Ishikawa (cell line): ENCODE data around the gene SLC1A2.

Experiments used
- CEBPB ChIP-seq: IDR thresholded peaks from 2 replicates; pipeline ENCODE4 v1.6.1; 2012
- CREB1 ChIP-seq: IDR thresholded peaks from 2 replicates; pipeline ENCODE4 v1.6.1; 2012; ENCODE audit warnings: low read depth
- EGR1 ChIP-seq: IDR thresholded peaks from 2 replicates; pipeline ENCODE4 v1.6.1; 2012
- EP300 ChIP-seq: IDR thresholded peaks from 2 replicates; pipeline ENCODE4 v1.6.1; 2012; ENCODE audit warnings: borderline replicate concordance
- FOXM1 ChIP-seq: IDR thresholded peaks from 2 replicates; pipeline ENCODE4 v1.6.1; 2012; ENCODE audit warnings: low read depth, borderline replicate concordance
- MAX ChIP-seq: IDR thresholded peaks from 2 replicates; pipeline ENCODE4 v1.6.1; 2012
- NFIC ChIP-seq: IDR thresholded peaks from 2 replicates; pipeline ENCODE4 v1.6.1; 2012
- RAD21 ChIP-seq: IDR thresholded peaks from 2 replicates; pipeline ENCODE4 v1.6.1; 2012; ENCODE audit warnings: low read depth
- REST ChIP-seq: IDR thresholded peaks from 2 replicates; pipeline ENCODE4 v1.6.1; 2012; ENCODE audit warnings: low read depth, mild to moderate bottlenecking
- TAF1 ChIP-seq: IDR thresholded peaks from 2 replicates; pipeline ENCODE4 v1.6.1; 2012; ENCODE audit warnings: low read depth, mild to moderate bottlenecking
- TCF12 ChIP-seq: IDR thresholded peaks from 2 replicates; pipeline ENCODE4 v1.6.1; 2012; ENCODE audit warnings: low read depth
- TEAD4 ChIP-seq: IDR thresholded peaks from 2 replicates; pipeline ENCODE4 v1.6.1; 2012
- USF1 ChIP-seq: IDR thresholded peaks from 2 replicates; pipeline ENCODE4 v1.6.1; 2012
- YY1 ChIP-seq: IDR thresholded peaks from 2 replicates; pipeline ENCODE4 v1.6.1; 2012; ENCODE audit warnings: low read depth
- ZBTB7A ChIP-seq: IDR thresholded peaks from 2 replicates; pipeline ENCODE4 v1.6.1; 2012; ENCODE audit warnings: low read depth

Gene SLC1A2

GRCh38 chr11:35287344-35287890 is 131.9 kb downstream of the SLC1A2 start:
- TF ChIP-seq TEAD4 (no peak), EGR1 (no peak), FOXM1 (no peak), NFIC (no peak), TCF12 (no peak), RAD21 (no peak), CEBPB (no peak)

- TF ChIP-seq CEBPB (no peak), YY1 (no peak), TCF12 (no peak), NFIC (no peak), TAF1 (no peak), MAX (no peak), FOXM1 (no peak), ZBTB7A (no peak), USF1 (no peak), REST (no peak), CREB1 (no peak), EP300 (no peak), EGR1 (no peak), RAD21 (no peak), TEAD4 (no peak)
These were observed 133.2 kb downstream of the SLC1A2 start for GRCh38 chr11:35286126-35286525.

- TF ChIP-seq EP300 (no peak), REST (no peak), FOXM1 (no peak), ZBTB7A (no peak), MAX (no peak), TEAD4 (no peak), YY1 (no peak)
These were observed 133.9 kb downstream of the SLC1A2 start for GRCh38 chr11:35285471-35285870.

GRCh38 chr11:35282221-35282882 is 137.0 kb downstream of the SLC1A2 start:
- TF ChIP-seq EP300 (no peak), REST (no peak), FOXM1 (no peak), RAD21 (no peak), CREB1 (no peak), TEAD4 (no peak), TAF1 (no peak), MAX (no peak), YY1 (no peak), TCF12 (no peak), USF1 (no peak), ZBTB7A (no peak), NFIC (no peak)
